Activated T-helper 1 cell treated with anti-CD3 and anti-CD28 coated beads, Interleukin-2, amount 50 U/mL, for 16 hours (primary cell): ENCODE results near the gene BRSK2.

Experiments
- DNase-seq, 2 donors: peaks; one replicate each; pipeline ENCODE4 v3.0.0-alpha.2; 2020; ENCODE audit warnings: low read depth in 1 of 2, low spot score in 1 of 2

Gene BRSK2

DNA sequence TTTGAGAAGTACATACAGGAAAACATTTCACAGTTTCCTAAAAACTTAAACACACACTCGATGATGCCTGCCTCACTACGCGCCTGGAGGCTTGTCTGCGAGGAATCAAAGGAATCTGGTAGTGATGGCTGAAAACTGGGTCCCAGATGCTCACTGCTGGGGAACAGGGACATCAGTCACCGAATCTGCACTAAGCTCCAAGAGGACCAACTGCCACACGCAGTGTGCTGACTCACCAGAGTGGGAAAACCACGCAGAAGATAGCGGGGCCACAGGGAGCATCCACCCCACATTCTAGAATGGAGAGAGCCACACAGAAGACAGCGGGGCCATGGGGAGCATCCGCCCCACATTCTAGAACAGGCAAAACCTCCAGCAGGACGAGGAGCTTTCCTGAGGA, 121.2 kb downstream of the BRSK2 start:
- DNase-seq = no peak

DNA sequence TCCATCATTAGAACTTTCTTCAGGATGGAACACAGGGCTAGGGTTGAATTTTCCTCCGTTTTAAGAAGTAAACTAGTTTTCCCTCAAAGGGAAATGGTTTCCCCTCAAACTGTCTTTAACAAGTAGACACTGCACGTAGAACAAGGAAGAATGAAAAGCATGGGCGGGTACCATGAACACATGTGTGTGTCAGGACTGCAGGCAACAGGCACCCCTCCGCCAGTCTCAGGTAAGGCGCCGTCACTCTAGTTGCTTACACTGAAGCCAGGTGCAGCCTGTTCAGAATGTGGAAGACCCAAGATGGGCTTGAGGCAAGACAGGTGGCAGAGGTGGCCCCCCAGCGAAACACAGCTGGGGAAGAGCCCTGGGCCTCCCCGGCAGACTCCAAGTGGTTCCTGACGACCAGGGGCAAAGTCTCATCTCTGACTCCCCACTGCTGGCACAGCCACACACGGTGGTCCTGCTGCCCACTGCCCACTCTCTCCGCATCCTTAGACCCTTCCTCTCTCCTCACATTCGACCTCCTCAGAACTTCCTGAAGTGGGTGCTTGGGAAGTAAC, 122.3 kb downstream of the BRSK2 start:
- DNase-seq = no peak
